HFFc6 (cell line): Measurements from ENCODE around the gene RABGAP1L. TPM values are rescaled to one million over a fixed set of nuclear protein-coding genes. Genes with fewer than 3 reads are reported as not detected.
A peak's percentile ranks its signal among the peaks of the same experiment; 100 is the strongest.

Source experiments
- DNase-seq: peaks from one replicate; pipeline ENCODE4 v3.0.0-alpha.2; 2018
- H3K27ac Mint-ChIP-seq: 2 replicates; pipeline ENCODE4 v1.8.0; 2020; ENCODE audit warnings: mild to moderate bottlenecking, mixed read lengths
- H3K27me3 Mint-ChIP-seq: 2 replicates; pipeline ENCODE4 v1.8.0; 2021; ENCODE audit warnings: mild to moderate bottlenecking, moderate library complexity, mixed read lengths; ENCODE audit not compliant: insufficient read depth
- H3K36me3 Mint-ChIP-seq: 2 replicates; pipeline ENCODE4 v1.8.0; 2021; ENCODE audit warnings: low read depth, mixed read lengths
- H3K4me1 Mint-ChIP-seq: 2 replicates; pipeline ENCODE4 v1.8.0; 2020; ENCODE audit warnings: low read depth, mixed read lengths
- H3K4me3 Mint-ChIP-seq: 2 replicates; pipeline ENCODE4 v1.8.0; 2020; ENCODE audit warnings: mild to moderate bottlenecking, moderate library complexity, mixed read lengths
- H3K9me3 Mint-ChIP-seq: 2 replicates; pipeline ENCODE4 v1.8.0; 2020; ENCODE audit warnings: mild to moderate bottlenecking, mixed read lengths
- CTCF ChIP-seq: fragments of 200-600 bp; sonication (generic); IDR thresholded peaks from 2 replicates; pipeline ENCODE4 v1.5.0; 2021; ENCODE audit warnings: antibody characterized with exemption, mild to moderate bottlenecking
- total RNA-seq, 6 experiments: library from RNA; stranded (reverse); fragmentation: NEBNext Ultra II Directional; extraction: Animal tissue kit (Norgen Biotek cat#: 25700); gene quantifications; 2 replicates in 1 of 6; 3 replicates in 5 of 6; pipeline ENCODE4 v1.2.3, GENCODE V29; 2021

RABGAP1L gene
- total RNA-seq, 6 experiments from 2014 or later, result 14.5 to 16.9 (median 16.0) TPM

- no peaks in the 10 kb centered on the region for H3K36me3 Mint-ChIP-seq
- peak overlapping the region; percentile 91 for H3K27ac Mint-ChIP-seq
- H3K27me3 Mint-ChIP-seq, result peaks cover 3% of the 10 kb centered on the region; the same call in 1 of the 2 replicates
- peak; percentile 70 for DNase-seq
- H3K4me3 Mint-ChIP-seq, result peak overlapping the region; percentile 89
- peaks cover 33% of the 10 kb centered on the region for H3K4me1 Mint-ChIP-seq
- H3K9me3 Mint-ChIP-seq, result no peaks in the 10 kb centered on the region
- no peak for TF ChIP-seq CTCF
These were observed 831.2 kb downstream of the RABGAP1L start for GRCh38 chr1:174990382-174990999.

GRCh38 chr1:174991473-174991872 is 832.2 kb downstream of the RABGAP1L start:
- no peak for TF ChIP-seq CTCF
- Mint-ChIP-seq H3K27me3 (peaks cover 3% of the 10 kb centered on the region; the same call in 1 of the 2 replicates), H3K27ac (no peak overlapping the region), H3K9me3 (no peaks in the 10 kb centered on the region), H3K4me3 (no peak overlapping the region), H3K4me1 (peaks cover 43% of the 10 kb centered on the region), H3K36me3 (no peaks in the 10 kb centered on the region)
- DNase-seq, result no peak

- DNase-seq, result no peak
- Mint-ChIP-seq H3K36me3 (peaks cover 6% of the 10 kb centered on the region; the same call in 1 of the 2 replicates), H3K27me3 (peaks cover 3% of the 10 kb centered on the region; the same call in 1 of the 2 replicates), H3K4me3 (no peak overlapping the region), H3K4me1 (peaks cover 49% of the 10 kb centered on the region), H3K27ac (no peak overlapping the region), H3K9me3 (no peaks in the 10 kb centered on the region)
- TF ChIP-seq CTCF, result no peak
These were observed 835.8 kb downstream of the RABGAP1L start for GRCh38 chr1:174995121-174995520.

- Mint-ChIP-seq H3K27ac (peak overlapping the region; percentile 45; the same call in 1 of the 2 replicates), H3K4me1 (peaks cover 46% of the 10 kb centered on the region), H3K36me3 (peaks cover 6% of the 10 kb centered on the region; the same call in 1 of the 2 replicates), H3K4me3 (no peak overlapping the region), H3K27me3 (peaks cover 4% of the 10 kb centered on the region; the same call in 1 of the 2 replicates), H3K9me3 (no peaks in the 10 kb centered on the region)
- no peak for TF ChIP-seq CTCF
- peak; percentile 45 for DNase-seq
These were observed 836.6 kb downstream of the RABGAP1L start for GRCh38 chr1:174995916-174996315.

DNA sequence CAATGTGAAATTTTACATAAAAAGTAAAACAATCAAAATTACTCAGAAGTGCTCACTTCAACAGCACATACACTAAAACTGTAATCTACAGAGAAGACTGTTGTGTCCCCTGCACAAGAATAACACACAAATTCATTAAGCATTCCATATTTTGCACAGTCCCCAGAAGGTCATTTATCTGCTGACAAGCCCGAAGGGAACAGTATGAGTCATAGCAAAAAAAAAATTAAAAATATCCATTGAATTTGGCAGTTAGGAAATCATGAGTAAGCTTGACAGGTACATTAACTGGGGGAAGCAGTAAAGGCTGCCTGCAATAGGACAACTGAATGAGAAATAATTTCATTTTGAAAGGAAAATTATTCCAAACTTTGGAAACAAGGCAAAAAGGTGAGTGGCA is 837.2 kb downstream of the RABGAP1L start:
- H3K27me3 Mint-ChIP-seq, result peaks cover 4% of the 10 kb centered on the region; the same call in 1 of the 2 replicates
- H3K9me3 Mint-ChIP-seq, result no peaks in the 10 kb centered on the region
- no peak overlapping the region for H3K4me3 Mint-ChIP-seq
- H3K36me3 Mint-ChIP-seq, result peaks cover 6% of the 10 kb centered on the region; the same call in 1 of the 2 replicates
- no peak for TF ChIP-seq CTCF
- DNase-seq, result peak; percentile 12
- H3K27ac Mint-ChIP-seq, result peak overlapping the region; percentile 45; the same call in 1 of the 2 replicates
- peaks cover 46% of the 10 kb centered on the region for H3K4me1 Mint-ChIP-seq
